NB4 (cell line): ENCODE data around the gene ACSM4.

Experiments
- DNase-seq: peaks from one replicate; pipeline ENCODE4 v3.0.0; 2010; ENCODE audit warnings: low read depth
- H3K4me3 ChIP-seq: one replicate; pipeline ENCODE4 v1.5.1; 2011; ENCODE audit warnings: mild to moderate bottlenecking, low read depth, low read length, moderate library complexity
- MYC ChIP-seq: IDR thresholded peaks from 2 replicates; pipeline ENCODE4 v1.6.1; 2011; ENCODE audit warnings: low read depth, low read length
- POLR2A ChIP-seq: IDR thresholded peaks from 2 replicates; pipeline ENCODE4 v1.6.1; 2011; ENCODE audit warnings: mild to moderate bottlenecking; ENCODE audit not compliant: insufficient read length; ENCODE audit errors: extremely low read depth
- TF ChIP-seq, protein P1 (sequence below): IDR thresholded peaks from one replicate; pipeline ENCODE4 v1.5.1; 2012; ENCODE audit warnings: low read depth, low read length
- TF ChIP-seq, protein P2 (sequence below): IDR thresholded peaks from 2 replicates; pipeline ENCODE4 v1.6.1; 2011; ENCODE audit warnings: low read depth, low read length

Gene ACSM4

DNA sequence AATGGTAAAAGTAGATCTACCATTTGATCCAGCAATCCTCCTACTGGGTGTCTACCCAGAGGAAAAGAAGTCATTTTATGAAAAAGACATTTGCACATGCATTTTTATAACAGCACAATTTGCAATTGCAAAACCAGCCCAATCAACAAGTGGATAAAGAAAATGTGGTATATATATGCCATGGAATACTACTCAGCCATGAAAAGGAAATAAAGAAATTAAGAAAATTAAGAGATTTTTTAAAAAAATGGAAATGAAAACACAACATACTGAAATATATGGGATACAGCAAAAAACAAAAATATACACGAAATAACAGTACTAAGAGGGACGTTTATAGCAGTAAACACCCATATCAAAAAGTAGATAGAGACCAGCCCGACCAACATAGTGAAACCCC lies 58.9 kb downstream of the ACSM4 start:
- TF ChIP-seq, protein P1, sequence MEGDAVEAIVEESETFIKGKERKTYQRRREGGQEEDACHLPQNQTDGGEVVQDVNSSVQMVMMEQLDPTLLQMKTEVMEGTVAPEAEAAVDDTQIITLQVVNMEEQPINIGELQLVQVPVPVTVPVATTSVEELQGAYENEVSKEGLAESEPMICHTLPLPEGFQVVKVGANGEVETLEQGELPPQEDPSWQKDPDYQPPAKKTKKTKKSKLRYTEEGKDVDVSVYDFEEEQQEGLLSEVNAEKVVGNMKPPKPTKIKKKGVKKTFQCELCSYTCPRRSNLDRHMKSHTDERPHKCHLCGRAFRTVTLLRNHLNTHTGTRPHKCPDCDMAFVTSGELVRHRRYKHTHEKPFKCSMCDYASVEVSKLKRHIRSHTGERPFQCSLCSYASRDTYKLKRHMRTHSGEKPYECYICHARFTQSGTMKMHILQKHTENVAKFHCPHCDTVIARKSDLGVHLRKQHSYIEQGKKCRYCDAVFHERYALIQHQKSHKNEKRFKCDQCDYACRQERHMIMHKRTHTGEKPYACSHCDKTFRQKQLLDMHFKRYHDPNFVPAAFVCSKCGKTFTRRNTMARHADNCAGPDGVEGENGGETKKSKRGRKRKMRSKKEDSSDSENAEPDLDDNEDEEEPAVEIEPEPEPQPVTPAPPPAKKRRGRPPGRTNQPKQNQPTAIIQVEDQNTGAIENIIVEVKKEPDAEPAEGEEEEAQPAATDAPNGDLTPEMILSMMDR: no peak
- TF ChIP-seq POLR2A (no peak), MYC (no peak)
- TF ChIP-seq, protein P2, sequence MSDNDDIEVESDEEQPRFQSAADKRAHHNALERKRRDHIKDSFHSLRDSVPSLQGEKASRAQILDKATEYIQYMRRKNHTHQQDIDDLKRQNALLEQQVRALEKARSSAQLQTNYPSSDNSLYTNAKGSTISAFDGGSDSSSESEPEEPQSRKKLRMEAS: no peak
- H3K4me3 ChIP-seq: no peak overlapping the region
- DNase-seq: no peak

DNA sequence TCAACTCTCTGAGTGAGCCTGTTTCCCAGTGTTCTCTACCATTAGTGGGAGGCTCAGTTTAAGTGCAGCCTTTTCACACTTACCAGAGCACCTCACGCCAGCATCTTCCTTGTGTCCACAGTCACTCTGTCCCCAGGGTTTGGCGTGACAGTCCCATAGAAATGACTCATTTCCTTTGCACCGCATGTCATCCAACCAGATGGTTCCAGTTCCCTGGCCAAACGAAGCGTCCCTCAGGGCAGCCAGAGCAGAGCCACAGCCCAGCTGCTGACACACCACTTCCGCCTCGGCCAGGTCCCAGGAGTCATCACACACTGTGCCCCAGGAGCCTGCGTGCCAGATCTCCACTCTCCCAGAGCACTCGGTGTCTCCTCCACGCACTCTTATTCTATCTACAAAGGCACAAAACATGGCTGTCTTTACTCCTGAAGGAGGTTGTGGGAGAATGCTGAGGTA lies 65.4 kb downstream of the ACSM4 start:
- H3K4me3 ChIP-seq: peak overlapping the region; percentile 67
- DNase-seq: peak; percentile 97

DNA sequence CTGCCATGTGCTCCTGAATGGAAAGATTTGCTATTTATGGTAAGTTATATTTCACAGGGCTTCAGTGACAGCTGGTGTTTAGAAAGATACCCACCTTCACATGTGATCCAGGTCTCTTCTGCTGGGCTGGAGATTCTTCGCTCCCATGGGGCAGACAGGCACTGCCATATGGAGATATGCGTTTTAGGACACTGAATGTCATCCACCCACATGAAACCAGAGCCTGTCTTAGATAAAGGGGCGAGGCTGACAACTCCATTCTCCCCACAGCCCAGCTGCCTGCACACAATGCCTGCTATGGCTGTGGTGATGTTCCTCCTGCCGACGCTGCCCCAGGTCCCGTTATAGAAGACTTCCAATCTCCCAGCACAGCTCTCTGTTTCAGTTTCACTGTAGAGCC lies 69.4 kb downstream of the ACSM4 start:
- TF ChIP-seq MYC: no peak
- TF ChIP-seq, protein P1: no peak
- no peak for TF ChIP-seq POLR2A
- TF ChIP-seq, protein P2: no peak
- H3K4me3 ChIP-seq: no peak overlapping the region
- DNase-seq: no peak

More for the DNA sequence above, 65.4 kb downstream of the ACSM4 start:
- TF ChIP-seq POLR2A (peak; percentile 88), MYC (peak; percentile 95)
- TF ChIP-seq, protein P1: no peak
- TF ChIP-seq, protein P2: peak; percentile 93

DNA sequence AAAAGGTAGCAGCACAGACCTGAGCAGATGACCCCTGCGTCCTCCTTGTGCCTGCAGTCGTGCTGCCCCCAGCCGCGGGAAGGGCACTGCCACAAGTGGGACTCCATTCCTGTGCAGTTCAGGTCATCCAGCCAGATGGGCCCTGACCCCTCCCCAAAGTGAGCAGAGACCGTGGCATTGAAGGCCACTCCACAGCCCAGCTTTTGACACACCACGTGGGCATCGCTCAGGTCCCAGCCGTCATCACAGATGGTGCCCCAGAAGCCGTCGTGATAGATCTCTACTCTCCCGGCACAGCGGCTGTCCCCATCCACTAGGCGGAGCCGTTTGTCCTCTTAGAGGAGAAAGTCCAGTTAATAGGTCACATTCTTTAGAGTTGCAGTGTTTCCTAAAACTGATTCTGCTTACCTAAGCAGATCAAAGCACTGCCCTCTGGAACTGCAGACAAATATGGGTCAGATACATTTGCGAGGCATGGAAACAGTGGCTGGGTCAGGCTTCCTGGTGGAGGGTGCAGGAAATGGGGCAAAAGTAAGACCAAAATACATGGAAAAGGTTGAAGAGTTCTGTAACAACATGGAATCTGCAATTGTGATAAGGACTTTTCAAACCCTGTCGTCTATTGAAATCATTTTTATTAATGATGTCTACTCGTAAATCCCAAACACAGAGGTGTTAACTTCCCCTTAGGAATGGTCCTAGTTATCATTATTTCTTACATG lies 70.7 kb downstream of the ACSM4 start:
- DNase-seq: peak; percentile 54
- H3K4me3 ChIP-seq: no peak overlapping the region
- TF ChIP-seq MYC: peak; percentile 37; the same call in 1 of the 2 replicates
- TF ChIP-seq, protein P1: peak; percentile 73
- TF ChIP-seq, protein P2: peak; percentile 81
- no peak for TF ChIP-seq POLR2A

DNA sequence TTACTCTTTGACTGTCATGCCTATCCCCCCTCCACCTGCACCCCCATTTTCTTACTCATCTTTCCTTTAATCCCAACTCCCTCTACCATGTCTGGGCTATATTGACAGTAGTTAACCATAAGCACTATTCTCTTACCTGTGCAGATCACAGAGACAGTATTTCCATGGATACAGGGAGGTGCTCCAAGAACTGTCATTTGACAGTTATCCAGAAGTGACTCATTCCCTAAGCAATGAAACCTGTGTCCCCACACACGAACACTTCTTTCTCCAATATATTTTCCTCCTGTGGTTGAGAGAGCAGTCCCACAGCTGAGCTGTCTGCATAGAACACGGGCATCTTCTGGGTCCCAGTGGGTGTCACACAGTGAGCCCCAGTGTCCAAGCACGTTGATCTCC lies 71.3 kb downstream of the ACSM4 start:
- DNase-seq: no peak
- TF ChIP-seq POLR2A (no peak), MYC (no peak)
- TF ChIP-seq, protein P2: no peak
- TF ChIP-seq, protein P1: no peak
- H3K4me3 ChIP-seq: no peak overlapping the region

DNA sequence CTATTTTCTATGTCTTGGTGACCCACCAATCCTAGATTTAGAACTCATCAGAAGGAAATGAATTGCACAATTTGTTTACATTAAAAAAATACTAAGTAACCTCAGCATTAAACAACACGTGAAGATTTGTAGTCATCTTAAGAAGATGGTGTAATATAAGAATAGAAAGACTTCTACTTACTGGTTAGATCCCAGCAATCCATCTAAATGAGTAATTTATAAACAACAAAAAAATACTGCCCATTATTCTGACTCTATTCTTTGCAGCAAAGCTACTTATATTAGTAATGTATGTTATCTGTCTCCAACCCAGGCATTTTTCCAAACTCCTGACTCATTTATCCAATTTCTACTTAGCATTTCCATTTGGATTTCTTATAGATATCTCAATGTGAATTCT lies 72.3 kb downstream of the ACSM4 start:
- TF ChIP-seq MYC (no peak), POLR2A (no peak)
- TF ChIP-seq, protein P2: no peak
- TF ChIP-seq, protein P1: no peak
- DNase-seq: no peak
- H3K4me3 ChIP-seq: no peak overlapping the region
